SHP77 treated with DMSO at 0.1 percent for 48 hours (cell line): ENCODE results near the gene NAT16.

Experiments used
- DNase-seq: peaks from one replicate; lab custom pipeline; 2025; lab: John Stamatoyannopoulos, UW

NAT16 gene

GRCh38 chr7:101170617-101171441 lies 9.3 kb downstream of the NAT16 start:
- no peak for DNase-seq

- no peak for DNase-seq
Observed at GRCh38 chr7:101169838-101170551, 10.1 kb downstream of the NAT16 start.

GRCh38 chr7:101169110-101169837 lies 10.8 kb downstream of the NAT16 start:
- no peak for DNase-seq

- DNase-seq: no peak
Observed at GRCh38 chr7:101168412-101169049, 11.6 kb downstream of the NAT16 start.

GRCh38 chr7:101167645-101168411 lies 12.3 kb downstream of the NAT16 start:
- no peak for DNase-seq

- DNase-seq: peak; percentile 35
Observed at GRCh38 chr7:101166909-101167644, 13.0 kb downstream of the NAT16 start.

- no peak for DNase-seq
Observed at GRCh38 chr7:101166648-101166908, 13.5 kb downstream of the NAT16 start.

GRCh38 chr7:101165958-101166647 lies 14.0 kb downstream of the NAT16 start:
- DNase-seq: no peak

GRCh38 chr7:101165075-101165957 lies 14.8 kb downstream of the NAT16 start, which contains the start of gene VGF:
Gene VGF, minus strand, starts transcription at chr7:101165569. Its CDS starts 726 bp downstream, at chr7:101164843.
- DNase-seq: peak; percentile 90

GRCh38 chr7:101164071-101164840 lies 15.8 kb downstream of the NAT16 start:
- no peak for DNase-seq

- no peak for DNase-seq
Observed at GRCh38 chr7:101163279-101164070, 16.6 kb downstream of the NAT16 start.

GRCh38 chr7:101162551-101163278 lies 17.4 kb downstream of the NAT16 start:
- no peak for DNase-seq

GRCh38 chr7:101161692-101162471 lies 18.2 kb downstream of the NAT16 start:
- DNase-seq: no peak

GRCh38 chr7:101160910-101161309 lies 19.2 kb downstream of the NAT16 start:
- DNase-seq: no peak

- DNase-seq: no peak
Observed at GRCh38 chr7:101159696-101160674, 20.1 kb downstream of the NAT16 start.
